PC-9 (cell line): ENCODE data around the gene KMT5C.

Source experiments
- EZH2 ChIP-seq: fragments of 200-600 bp; sonication (generic); IDR thresholded peaks from 2 replicates; pipeline ENCODE4 v1.8.0; 2017; ENCODE audit warnings: antibody characterized with exemption, low read depth
- TF ChIP-seq, protein P1 (sequence below): fragments of 200-600 bp; sonication (generic); conservative IDR thresholded peaks from 2 replicates; pipeline ENCODE4 v1.6.1; 2017; ENCODE audit warnings: mixed run types, antibody characterized with exemption, mild to moderate bottlenecking, moderate library complexity

- TF ChIP-seq, protein P1, sequence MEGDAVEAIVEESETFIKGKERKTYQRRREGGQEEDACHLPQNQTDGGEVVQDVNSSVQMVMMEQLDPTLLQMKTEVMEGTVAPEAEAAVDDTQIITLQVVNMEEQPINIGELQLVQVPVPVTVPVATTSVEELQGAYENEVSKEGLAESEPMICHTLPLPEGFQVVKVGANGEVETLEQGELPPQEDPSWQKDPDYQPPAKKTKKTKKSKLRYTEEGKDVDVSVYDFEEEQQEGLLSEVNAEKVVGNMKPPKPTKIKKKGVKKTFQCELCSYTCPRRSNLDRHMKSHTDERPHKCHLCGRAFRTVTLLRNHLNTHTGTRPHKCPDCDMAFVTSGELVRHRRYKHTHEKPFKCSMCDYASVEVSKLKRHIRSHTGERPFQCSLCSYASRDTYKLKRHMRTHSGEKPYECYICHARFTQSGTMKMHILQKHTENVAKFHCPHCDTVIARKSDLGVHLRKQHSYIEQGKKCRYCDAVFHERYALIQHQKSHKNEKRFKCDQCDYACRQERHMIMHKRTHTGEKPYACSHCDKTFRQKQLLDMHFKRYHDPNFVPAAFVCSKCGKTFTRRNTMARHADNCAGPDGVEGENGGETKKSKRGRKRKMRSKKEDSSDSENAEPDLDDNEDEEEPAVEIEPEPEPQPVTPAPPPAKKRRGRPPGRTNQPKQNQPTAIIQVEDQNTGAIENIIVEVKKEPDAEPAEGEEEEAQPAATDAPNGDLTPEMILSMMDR: no peak
- TF ChIP-seq EZH2: no peak
Measured at GRCh38 chr19:55312621-55313512, 26.8 kb upstream of the KMT5C start.
